KOPT-K1 (cell line): ENCODE measurements around the gene XXYLT1.
"Not testable (repeated sequence)": the region's sequence is repeated elsewhere in the genome, so short reads cannot be mapped to it uniquely, and the experiment has no call there.

Experiments
- H3K27ac ChIP-seq: fragments of 200-600 bp; sonication (generic); 2 replicates; pipeline ENCODE4 v1.5.1; 2016; ENCODE audit warnings: antibody characterized with exemption, mild to moderate bottlenecking, low read depth, low read length; ENCODE audit not compliant: poor library complexity, severe bottlenecking
- H3K36me3 ChIP-seq: fragments of 200-600 bp; sonication (generic); 2 replicates; pipeline ENCODE4 v1.5.1; 2017; ENCODE audit warnings: antibody characterized with exemption, mild to moderate bottlenecking, low read length, moderate library complexity; ENCODE audit not compliant: insufficient read depth
- H3K9me3 ChIP-seq: fragments of 200-600 bp; sonication (generic); 2 replicates; pipeline ENCODE4 v1.5.1; 2017; ENCODE audit warnings: antibody characterized with exemption, low read length, mild to moderate bottlenecking; ENCODE audit not compliant: insufficient read depth, poor library complexity, severe bottlenecking

XXYLT1 gene

DNA sequence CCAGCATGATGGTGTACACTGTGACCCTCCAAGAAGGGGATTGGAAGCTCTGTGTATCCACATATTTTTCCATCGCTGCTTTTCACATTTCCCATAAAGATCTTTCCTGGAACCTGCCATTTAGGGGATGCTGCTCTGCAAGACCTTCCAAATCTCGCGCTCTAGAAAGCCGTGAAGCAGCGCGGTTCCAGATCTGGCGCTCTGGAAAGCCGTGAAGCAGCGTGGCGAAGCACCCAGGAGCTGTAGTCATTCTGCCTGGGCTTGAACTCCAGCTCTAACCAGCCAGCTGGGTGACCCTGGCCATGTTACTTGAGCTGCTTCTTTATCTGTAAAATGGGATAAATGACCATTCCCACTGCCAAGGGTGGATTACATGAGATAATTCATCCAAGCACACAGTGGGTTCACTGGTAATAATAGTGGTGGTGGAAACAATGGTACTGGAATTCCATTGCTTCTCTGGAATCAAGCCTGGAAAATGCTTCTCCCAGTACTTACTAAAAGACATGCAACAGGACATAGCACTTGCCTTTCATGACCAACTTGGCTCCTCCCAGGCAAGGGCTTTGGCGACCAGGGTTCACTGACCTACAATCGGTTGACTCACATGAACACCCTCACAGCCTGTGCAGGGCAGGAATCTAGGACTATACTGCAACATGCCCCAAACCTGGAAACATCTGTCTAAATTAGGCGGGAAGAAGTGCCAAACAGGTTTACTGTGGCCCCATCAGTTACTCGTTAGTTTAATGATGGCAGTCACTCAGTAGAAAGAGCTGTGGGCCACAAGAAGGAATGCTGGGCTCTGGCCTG lies 70.7 kb downstream of the XXYLT1 start:
- no peak overlapping the region for H3K27ac ChIP-seq
- H3K9me3 ChIP-seq: no peaks in the 10 kb centered on the region
- H3K36me3 ChIP-seq: no peaks in the 10 kb centered on the region

DNA sequence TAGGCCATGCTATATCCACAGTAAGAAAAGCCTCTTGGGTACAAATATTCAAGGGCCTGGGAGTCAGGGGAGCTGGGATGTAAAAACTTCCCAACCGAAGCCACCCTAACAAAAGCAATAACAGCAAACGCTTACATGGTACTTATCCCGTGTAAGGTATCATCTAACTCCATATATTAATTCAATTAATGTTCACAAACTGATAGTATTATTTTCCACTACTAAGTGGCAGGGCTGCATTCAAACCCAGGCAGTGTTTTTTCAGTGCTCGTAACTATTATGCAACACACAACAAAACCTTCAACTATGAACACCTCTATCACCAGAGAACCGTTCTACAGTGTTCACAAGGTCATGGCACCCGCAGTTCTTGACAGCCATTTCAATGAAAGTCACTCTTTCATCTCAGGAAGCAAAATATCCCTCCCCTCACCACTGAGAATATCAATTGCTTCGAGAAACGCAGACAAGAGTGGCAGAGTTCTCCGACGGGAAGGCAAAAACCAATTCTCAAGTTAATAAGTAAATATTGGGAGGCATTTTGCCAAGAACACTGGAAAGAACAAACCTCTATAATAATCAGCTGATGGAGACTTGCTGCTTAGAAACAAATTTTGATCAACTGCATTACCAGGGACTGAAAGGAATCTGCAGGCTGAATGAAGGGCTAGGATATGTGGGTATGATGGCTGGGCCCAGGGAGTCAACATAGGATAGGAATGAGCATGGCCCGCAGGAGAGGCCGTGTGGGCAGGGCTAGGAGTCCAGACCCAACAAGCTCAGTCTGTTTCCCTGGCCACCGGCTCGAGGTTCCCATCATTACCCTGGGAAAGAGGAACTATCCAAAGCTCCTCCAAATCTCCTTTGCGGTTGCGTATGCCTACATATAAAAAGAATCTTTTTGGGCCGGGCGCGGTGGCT lies 72.3 kb downstream of the XXYLT1 start:
- Histone ChIP-seq H3K36me3 (no peaks in the 10 kb centered on the region), H3K27ac (no peak overlapping the region), H3K9me3 (no peaks in the 10 kb centered on the region)

DNA sequence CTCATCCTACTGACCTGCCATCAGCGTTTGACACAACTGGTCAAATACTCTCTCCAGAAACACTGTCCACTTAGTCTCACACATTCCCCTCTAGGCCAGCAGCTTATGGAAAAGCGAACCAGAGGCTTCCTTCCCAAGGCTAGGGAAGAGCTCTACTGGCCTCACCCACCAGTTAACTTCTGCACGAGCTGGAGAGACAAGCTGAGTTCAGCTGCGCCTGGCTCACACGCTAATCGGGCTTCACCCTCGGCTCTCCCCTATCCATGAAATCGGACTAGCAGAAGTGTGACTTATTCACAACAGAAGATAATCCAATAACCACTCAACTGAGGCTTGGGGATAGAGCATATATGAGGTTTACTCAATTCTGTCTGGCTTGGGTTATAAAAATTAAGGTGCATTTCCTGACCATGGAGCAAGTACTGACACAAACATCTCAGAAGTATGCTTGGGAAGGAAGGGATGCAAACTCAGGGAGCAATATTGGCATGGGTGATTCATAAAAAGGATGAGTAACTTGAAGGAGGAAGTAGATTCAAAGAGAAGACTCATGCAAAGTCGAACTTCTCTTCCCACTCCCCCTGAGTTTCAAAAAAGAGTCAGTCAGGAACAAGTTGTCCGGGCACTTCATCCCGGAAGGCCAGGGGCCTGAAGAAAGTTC lies 73.1 kb downstream of the XXYLT1 start:
- Histone ChIP-seq H3K36me3 (no peaks in the 10 kb centered on the region), H3K27ac (no peak overlapping the region), H3K9me3 (peaks cover 2% of the 10 kb centered on the region)

DNA sequence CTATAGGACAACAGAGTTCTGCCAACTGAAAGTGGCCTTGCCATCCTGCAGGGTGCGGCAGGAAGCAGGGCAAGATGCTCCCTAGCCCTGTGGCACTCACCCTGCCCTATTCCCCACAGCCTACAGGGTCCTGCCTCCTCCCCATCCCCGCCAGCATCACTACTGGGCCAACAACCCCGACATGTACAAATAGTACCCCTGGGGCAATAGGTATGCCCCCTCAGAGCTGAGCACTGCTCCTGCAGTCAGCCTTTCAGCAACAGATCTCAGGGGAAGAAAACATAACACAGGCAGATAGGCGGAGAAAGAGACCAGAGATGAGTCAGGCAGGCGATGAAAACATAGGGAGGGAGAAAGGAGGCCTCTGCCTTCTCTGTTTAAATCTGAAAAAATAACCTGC lies 74.7 kb downstream of the XXYLT1 start:
- H3K27ac ChIP-seq: no peak overlapping the region
- no peaks in the 10 kb centered on the region for H3K36me3 ChIP-seq
- H3K9me3 ChIP-seq: peaks cover 17% of the 10 kb centered on the region

DNA sequence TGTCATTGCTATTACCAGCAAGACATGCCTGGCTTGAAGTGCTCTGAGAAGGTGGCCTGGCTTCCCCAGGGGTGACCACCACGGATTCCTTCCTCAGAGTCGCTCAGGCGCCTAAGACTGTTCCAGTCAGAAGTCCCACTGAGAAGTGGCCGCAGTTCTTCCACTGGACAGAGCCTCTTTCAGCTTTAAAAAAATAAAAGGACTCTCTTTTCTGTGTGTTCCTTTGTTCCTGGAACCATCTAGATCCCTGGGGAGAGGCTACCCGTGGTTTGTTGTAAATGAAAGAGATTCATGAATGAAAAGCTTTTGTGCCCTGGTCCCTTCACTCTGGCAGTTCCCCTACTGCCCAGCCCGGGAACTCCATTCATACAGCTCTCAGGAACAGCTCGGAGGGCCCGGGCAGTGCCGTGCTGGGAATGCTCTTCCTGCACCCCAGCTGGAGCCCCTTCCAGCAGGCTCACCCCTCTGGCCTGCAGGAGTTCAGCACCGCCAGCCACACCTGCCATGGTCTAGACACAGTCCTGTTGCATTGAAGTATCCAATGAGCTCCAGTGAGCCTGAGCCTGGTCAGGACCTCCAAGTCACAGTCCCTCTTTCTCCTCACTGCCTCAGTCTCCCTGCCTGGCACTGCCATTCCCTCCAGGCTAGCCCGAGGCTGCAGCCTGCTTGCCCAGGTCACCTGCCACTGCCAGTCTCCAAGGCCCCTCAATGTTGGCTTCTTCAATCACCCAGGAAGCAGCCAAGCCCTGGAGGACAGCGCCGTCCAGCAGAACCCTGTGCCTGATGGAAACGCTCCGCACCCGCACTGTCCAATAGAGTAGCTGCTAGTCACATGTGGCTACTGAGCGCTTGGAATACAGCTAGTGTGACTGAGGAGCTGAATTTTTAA lies 75.4 kb downstream of the XXYLT1 start:
- Histone ChIP-seq H3K9me3 (peaks cover 21% of the 10 kb centered on the region), H3K36me3 (no peaks in the 10 kb centered on the region), H3K27ac (no peak overlapping the region)

DNA sequence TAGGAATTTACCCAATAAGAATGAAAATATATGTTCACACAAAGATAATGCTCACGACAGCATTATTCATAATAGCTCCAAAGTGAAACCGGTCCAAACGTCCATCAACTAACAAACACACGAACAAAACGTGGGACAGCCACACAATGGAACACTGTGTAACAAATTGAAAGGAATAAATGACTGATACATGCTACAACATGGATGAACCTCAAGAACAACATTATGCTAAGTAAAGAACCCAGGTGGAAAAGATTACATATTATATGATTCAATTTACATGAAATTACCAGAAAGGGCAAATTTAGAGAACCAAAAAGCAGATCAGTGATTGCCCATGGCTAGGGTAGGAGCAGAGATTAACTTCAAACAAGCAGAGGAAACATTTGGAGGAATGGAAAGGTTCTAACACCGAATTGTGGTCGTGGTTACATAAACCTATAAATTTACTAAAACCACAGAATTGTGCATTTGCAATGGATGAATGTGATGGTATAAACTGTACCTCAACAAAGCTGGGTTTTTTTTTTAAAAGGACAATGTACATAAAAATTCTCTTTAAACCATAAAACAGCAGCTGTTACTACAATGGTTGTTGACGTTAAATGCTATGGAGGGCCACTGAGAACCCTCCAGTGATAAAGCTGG lies 76.3 kb downstream of the XXYLT1 start:
- no peak overlapping the region for H3K27ac ChIP-seq
- H3K36me3 ChIP-seq: no peaks in the 10 kb centered on the region
- peaks cover 21% of the 10 kb centered on the region for H3K9me3 ChIP-seq

DNA sequence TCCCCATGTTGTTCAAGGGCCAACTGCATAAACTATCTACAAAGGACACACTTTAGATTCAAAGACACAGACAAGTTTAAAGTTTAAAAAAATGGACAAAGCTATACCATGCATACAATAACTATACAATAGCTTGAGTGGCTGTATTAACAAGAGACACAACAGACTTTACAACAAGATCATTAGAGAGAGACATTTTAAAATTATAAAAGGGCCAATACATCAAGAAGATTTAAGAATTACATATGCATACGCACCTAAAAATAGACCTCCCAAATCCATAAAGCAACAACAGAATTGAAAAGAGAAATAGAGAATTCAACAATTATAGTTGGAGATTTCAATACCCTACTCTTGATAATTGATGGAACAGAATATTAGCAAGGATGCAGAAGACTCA lies 79.4 kb downstream of the XXYLT1 start:
- Histone ChIP-seq H3K27ac (no peak overlapping the region), H3K9me3 (peaks cover 21% of the 10 kb centered on the region), H3K36me3 (no peaks in the 10 kb centered on the region)

DNA sequence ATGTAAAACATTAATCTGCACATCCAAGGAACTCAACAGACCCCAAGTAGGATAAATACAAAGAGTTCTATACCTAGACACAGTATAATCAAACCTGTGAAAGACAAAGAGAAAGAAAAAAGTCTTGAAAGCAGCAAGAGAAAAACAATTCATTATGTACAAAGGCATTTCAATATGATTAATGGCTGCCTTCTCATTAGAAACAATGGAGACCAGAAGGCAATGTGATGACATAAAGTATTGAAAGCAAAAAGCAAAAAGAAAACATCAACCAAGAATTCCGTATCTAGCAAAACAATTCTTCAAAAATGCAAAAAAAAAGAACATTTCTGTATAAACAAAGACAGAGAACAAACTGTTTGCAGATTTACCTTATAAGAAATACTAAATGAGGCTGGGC lies 81.1 kb downstream of the XXYLT1 start:
- H3K27ac ChIP-seq: no peak overlapping the region
- peaks cover 21% of the 10 kb centered on the region for H3K9me3 ChIP-seq
- H3K36me3 ChIP-seq: no peaks in the 10 kb centered on the region

DNA sequence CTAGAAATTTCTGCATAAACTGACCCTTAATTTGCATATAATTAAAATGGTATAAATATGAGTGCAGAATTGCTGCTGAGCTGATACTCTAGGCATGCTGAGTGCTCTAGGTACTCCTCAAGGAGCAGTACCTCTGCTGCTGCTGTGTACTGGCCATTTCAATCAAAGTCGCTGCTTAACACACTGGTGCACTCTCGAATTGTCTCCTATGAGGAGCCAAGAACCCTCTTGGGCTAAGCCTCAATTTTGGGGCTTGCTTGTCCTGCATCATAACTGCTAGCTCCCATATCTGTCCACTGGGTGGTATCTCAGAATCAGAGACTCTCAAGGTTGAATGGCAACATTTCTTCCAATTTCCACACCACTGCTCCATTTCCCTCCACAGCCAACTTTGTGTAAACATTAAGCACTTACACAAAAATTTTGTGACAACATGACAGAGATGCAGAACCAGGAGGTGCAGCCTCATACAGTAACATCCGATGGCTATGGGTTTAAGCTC lies 82.5 kb downstream of the XXYLT1 start:
- no peaks in the 10 kb centered on the region for H3K36me3 ChIP-seq
- no peak overlapping the region for H3K27ac ChIP-seq
- H3K9me3 ChIP-seq: peaks cover 21% of the 10 kb centered on the region

DNA sequence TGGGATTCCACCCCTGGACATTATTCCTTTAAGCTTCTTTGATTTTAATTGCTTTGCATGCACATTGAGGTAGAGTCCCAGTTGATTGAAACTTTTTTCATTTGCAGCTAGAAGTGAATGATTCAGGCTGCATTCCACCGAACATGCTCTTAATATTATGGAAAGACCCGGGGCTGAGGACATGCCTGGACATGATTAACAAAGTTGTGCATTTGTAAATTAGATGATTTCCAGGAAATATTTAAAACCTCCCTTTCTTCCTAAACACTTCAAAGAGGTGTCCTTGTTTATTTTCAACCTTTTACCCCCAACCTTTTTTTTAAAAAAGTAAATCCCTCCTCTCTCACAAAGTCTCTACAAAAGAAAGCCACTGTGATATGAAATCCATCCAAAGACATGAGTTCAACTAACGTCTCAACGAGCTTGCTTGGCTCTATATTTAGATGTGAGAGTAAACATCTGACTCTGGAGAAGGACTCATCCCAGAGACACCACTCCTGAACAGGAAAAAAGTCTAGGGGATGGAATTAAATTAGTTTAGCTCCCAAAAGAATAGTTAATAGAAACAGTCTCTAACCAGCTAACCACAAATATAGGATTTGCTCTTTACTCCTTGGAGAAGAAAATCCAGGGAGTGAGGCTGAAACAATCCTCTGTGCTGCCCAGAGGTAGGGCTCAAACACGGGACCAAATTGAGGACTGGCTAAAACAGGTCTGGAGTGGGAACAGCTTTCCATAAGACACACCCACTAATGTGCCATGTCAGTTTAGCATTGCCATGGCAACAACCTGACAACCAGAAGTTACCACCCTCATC lies 83.1 kb downstream of the XXYLT1 start:
- H3K27ac ChIP-seq: no peak overlapping the region
- no peaks in the 10 kb centered on the region for H3K36me3 ChIP-seq
- H3K9me3 ChIP-seq: peaks cover 19% of the 10 kb centered on the region

DNA sequence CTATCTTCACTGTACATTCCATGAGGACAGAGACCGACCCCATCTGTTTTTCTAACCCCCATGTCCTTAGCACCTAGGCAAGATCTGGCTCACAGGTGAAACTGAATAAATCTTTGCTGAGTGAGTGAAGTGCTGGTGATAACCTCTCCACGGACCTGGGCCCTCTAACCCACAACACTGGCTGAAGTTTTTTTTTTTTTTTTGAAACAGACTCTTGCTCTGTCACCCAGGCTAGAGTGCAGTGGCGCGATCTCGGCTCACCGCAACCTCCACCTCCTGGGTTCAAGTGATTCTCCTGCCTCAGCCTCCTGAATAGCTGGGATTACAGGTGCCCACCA lies 84.3 kb downstream of the XXYLT1 start:
- not testable (repeated sequence) for H3K36me3 ChIP-seq, H3K9me3 ChIP-seq, H3K27ac ChIP-seq

DNA sequence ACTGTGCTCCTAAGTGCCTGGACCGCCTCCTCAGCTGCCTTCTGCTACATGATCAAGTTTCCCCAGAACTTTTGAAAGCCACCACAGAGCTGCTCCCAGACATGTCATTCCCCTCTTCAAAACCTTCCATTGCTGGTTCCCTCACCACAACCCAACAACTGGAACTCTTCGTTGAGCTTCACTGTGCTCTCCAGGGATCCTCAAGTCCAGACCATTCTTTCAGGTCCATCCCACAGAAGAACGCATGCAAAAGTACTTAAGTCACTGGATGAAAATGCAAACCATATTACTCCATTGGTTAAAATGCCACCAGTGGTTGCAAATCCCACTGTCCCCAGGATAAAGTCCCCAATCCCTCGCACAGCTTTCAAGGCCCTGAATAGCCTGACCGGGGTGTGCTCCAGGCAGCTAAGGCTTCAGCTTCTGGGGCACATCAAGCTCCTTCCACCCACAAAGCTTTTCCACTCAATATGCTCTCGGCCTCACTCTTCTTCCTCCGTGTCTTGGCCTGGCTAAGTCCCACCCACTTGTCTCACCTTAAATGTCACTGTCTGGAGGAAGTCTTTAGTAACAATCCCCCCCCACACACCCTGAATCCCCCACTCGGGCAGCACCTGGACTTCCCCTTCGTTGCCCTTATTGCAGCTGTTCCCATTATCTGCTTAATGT lies 84.8 kb downstream of the XXYLT1 start:
- Histone ChIP-seq H3K27ac (no peak overlapping the region), H3K36me3 (no peaks in the 10 kb centered on the region), H3K9me3 (peaks cover 3% of the 10 kb centered on the region)

DNA sequence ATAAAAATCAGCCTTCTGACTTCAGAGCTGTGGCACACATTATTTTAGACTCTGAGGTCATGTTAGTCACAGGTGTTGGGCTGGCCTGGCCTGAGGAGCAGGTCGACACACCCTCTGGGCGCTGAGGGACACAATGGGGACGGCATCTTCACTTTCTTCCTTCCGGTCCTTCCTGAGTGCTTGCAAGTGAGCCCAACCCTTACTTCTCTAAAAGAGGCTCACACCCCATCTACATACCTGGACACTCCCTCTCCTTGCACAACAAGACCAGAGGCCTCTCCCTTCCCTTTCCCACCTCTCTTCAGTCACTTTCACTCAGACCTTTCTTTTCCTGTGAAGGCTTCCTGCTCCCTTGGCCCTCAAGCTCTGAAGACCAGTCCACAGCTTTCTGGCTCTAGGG lies 85.4 kb downstream of the XXYLT1 start:
- Histone ChIP-seq H3K27ac (no peak overlapping the region), H3K9me3 (no peaks in the 10 kb centered on the region), H3K36me3 (no peaks in the 10 kb centered on the region)
